GM19397 (cell line): Measurements from ENCODE around the gene PECR.
"Not testable (repeated sequence)": the region's sequence is repeated elsewhere in the genome, so short reads cannot be mapped to it uniquely, and the experiment has no call there.

Experiments
- ATAC-seq: cut with Tn5 transposase; IDR thresholded peaks from one replicate; pipeline ENCODE4 v1.9.1; 2021; ENCODE audit warnings: mild to moderate bottlenecking, moderate library complexity; ENCODE audit not compliant: unreplicated experiment

PECR gene

DNA sequence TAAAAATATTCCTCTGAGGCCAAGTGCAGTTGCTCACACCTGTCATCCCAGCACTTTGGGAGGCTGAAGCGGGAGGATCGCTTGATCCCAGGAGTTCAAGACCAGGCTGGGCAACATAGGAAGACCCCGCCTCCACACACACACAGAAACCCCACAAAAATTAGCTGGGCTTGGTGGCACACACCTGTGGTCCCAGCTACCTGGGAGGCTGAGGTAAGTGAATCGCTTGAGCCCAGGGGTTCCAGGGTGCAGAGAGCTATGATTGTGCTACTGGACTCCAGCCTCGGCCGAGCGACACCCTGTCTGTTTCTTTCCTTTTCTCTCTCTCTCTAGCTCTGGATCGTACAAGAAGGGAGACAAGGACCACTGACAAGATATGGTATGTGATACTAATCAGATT is 25.7 kb upstream of the PECR start:
- no peak for ATAC-seq

DNA sequence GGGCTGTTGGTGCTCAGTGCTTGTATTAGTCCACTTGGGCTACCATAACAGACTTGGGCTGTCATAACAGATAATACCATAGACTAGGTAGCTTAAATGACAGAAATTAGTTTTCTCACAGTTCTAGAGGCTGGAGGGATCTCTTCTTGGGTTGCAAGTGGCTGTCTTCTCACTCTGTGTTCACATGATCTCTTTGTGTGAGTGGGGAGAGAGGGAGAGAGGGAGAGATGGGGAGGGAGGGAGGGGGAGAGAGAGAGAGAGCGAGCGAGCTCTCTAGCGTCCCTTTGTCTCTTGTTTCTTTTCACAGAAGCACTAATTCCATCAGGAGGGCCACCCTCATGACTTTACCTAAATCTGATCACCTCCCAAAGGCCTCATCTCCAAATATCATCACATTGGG is 23.1 kb upstream of the PECR start:
- ATAC-seq: no peak

DNA sequence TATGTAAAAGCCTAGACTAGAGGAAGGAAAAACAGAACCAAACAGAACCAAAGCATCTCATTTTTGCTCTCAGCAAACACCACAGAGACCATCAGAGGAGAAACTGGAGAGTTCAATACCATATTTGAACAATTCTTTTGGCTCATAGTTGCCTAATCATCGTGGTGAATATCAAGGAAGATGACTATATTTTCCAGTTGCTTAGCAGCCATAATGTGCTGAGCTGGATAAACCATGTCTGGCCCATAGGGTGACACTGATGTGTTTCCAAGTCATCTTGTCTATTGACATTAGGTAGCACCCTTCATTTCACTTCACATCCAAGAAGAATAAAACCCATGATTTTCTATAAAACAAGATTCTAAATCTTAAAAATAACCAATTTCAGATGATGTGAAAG is 21.6 kb upstream of the PECR start:
- ATAC-seq: no peak

DNA sequence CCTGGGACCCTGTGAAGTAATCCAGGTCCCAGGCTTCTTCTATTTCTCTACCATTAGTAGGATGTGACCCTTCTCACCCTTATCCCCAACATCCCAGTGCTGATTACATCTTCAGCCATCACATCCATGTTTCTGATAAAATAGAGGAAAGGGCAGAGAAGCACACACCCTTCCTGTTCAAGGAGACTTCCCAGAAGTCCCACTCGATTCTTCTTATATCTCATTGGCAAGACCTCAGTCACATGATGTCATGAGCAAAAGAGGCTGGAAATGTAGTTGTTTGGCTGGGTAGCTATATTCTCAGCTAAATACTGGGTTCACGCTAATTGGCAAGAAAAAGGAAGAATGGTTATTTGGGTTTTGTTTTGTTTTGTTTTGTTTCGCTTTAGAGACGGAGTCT is 19.5 kb upstream of the PECR start:
- ATAC-seq: no peak

DNA sequence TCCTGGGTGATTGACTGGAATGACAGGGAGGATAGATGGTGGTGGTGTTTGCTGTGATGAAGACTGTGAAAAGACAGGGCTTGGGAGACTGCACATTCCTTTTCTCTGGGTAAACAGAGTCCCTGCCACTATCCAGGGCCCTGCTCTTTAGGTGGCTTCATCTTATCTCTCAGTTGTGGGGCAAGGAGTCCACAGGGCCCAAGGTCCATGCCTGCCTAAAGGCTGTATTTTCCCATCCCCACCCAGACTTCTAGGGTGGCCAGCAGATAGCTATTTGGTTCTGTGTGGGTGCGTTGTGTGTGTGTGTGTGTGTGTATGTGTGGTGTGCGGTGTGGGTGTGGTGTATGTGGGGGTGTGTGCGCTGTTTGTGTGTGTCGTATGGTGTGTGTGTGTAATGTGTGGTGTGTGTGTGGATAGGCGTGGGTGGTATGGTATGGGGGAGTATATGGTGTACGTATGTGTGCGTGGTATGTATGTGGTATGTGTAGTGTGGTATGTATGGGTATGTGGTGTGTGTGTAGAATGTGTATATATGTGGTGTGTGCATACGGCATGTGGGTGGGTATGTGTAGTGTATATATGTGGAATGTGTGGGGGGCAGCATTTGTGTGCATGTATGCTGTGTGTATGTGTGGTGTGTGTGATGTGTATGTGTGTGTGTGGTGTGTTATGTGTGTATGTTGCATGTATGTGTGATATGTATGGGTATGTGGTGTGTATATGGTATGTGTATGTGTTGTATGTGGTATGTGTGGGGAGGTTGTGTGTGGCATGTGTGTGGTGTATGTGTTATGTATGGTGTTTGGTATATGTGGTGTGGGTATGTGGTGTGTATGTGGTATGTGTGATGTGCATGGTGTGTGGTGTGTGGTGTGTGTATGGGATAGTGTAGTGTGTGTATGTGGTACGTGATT is 17.1 kb upstream of the PECR start:
- no peak for ATAC-seq

DNA sequence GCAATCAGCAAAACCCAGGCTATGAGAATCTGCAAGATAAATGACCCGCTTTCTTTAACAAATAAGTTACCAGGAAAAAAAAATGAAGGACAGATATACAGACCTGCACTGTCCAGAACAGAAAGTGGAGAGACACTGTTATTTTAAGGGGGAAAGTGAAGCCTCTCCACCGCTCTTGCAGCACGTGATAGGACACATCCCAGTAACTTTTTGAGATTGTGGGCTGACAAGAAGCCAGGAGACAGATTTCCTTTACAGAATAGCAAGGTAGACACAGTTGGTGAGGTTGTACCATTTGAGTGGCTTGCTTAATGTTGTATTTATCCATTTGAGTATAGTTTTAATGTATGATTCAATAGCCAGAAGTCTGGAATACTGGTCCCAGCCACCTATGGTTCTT is 13.1 kb upstream of the PECR start:
- ATAC-seq: no peak

DNA sequence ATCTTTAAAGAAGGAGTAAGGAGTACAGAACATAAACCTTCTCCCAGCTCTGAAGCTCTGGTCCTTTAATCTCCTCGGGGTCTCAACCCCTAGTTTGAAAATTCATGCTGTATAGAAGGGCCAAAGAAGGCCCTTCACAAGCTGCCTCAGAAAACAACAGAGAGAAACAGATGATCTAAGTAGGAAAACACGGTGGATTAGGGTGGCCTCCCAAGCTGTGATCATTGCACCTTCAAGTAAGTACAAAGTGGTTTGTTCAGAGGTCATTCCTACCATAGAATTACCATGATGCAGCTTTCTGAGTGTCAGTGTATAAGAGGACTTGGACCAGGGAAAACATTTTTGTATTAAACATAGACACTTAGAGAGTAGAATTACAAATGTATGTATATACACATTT is 11.0 kb upstream of the PECR start:
- no peak for ATAC-seq

DNA sequence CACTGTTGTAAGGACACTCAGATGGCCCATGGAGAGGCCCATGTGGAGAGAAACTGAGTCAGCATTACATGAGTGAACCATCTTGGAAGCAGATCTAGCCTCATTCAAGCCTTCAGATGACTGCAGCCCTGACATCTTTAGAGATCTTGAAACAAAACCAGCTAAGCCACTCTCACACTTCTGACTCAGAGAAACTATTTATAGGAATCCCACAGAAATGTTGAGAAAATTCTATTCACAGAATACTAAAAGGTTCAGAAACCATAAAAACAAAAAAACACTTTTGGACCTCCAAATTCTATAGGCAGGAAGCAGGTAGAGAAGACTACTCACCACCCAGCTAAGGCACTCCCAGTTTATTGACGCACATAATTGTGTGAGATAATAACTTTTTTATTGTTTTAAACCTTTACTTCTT is 8.8 kb upstream of the PECR start:
- no peak for ATAC-seq

DNA sequence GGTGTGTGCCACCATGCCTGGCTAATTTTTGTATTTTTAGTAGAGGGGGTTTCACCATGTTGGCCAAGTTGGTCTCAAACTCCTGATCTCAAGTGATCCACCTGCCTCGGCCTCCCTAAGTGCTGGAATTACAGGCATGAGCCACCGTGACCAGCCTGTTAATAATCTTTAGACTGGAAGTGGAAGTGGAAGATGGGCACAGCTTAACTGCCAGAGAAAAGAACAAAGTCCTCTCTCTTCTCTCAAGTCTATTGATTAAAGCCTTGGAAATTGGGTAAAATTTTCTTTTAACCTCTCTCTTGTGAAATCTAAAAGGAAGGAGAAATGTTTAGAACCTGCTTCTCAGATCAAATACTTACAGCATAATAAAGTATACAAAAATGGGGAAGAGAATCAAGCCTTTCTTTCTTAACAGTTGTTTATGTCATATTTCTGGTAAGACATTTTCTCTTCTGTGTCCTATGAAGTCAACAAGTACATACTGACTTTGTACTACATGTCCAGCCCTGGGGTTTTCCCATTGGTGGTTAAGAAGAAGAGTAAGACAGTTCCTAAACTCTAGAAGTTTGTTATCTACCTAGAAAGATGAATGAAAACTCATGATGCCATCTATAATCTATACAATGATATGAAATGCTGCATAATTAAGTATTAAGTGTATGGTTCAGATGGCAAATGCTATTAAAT is 4.7 kb upstream of the PECR start:
- ATAC-seq: no peak

DNA sequence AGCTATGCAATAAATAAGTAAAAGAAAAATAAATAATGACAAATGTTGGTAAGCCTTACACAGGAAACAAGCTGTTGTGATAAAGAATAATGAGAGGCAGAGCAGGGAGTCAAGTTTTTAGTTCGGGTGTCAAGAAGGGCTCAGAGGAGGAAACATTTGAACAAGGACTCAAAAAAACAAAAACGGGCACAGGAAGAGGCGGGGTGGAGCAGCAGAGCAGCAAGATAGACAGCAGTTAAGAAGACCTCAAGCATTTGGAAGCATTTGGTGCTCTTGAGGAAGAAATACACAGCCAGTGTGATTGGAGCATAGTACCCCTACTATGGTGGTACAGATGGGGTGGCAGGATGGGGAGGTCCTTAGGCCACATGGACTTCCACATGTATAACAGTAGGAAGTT is 2.9 kb upstream of the PECR start:
- no peak for ATAC-seq

DNA sequence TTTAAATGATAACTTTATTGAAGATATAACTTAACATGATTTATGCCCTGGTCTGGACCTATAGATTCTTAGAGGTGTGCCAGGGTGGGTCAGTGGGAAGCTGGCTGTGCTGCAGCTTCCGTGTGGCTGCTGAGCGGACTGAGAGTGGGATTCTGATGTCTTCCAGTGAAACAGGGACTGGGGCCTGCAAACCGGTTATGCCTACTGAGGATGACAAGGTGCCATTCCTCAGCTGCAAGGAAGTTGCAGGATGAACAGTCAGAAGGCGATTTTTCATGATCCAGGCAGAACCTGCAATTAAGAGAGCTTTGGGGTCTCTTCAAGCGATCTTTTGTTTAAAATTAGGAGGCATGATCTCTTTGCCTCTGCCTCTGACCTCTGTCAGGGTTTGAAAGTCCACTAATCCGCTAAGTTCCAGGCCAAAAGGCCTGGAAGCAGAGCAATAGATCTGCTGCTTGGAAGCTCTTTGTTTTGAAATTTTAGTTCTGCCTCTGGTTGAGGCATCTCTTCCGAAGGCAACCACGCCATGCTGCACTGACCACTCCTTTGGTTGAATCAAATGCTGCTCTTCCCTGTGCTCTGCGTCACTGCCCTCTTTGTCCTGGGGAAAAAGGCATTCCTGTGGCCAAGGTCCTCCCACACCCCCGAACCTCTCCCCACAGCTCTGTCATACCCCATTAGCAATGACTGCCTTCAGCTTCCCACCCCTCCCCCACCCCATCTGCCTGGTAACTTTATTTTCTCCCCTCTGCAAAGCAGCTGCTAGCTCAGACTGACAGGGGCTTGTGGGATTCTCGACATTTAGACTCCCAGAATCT is 2.1 kb upstream of the PECR start:
- ATAC-seq: no peak

DNA sequence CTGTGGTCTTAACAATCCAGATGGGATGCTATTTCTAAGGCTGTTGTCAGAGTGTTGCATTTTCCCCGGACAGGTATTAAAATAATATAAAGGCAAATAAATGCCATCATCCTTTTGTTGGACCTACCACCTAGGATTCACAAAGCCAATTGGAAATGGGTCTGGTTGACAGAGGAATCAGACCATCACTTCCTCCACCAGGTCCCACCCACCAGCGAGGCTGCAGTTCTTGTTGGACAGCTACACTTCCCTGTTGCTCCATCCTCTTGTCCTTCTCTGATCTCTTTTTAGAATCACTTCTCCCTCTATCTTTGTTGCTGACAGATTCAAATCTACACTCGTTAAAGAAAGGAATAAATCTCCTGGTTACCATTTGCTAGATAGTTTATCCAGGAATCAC is 1.2 kb upstream of the PECR start:
- ATAC-seq: no peak

DNA sequence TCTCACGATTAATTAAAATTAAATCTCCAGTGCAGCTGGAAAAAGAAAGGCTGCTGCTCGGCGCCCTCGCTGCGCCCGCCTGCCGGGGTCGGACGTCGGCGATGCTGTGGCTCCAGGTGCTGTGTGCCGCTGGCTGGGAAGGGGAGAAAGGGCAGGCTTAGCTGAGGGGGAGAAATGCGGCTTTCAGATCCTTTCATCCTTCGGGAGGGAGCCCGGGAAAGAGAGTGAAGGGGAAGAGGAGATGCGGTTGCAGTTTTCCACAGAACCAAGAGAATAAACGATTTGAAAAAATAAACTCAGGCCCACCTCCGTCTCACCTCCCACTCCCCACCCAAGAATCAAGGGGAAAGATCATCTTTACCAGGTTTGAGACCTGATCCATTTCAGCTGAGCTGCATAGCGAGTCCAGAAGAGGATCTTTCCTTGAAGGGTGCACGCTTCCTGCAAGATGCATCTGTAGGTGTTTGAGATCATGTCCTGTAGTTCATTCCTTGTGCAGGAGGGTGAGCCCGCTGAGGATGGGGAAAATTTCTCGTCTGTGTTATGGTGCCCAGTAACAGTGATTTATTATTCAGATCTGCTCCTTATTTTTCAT is 605 bp upstream of the PECR start:
- ATAC-seq: no peak

DNA sequence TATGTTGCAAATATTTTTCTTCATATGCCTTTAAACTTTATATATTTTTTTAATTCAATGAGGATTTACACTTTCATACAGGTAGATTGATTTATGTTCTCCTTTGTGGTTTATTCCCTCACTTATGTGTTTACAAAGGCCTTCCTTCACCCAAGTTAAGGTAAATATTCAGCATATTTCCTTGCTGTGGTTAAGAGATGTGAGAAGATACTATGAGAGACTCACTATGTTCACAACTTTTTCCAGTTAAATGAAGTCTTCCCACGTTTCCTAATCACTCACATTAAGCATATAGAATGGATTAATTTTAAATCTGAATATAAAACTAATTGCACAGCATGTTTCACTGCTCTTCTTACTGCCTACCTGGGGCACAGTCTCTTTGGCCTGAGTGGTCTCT is 597 bp downstream of the PECR start:
- no peak for ATAC-seq

DNA sequence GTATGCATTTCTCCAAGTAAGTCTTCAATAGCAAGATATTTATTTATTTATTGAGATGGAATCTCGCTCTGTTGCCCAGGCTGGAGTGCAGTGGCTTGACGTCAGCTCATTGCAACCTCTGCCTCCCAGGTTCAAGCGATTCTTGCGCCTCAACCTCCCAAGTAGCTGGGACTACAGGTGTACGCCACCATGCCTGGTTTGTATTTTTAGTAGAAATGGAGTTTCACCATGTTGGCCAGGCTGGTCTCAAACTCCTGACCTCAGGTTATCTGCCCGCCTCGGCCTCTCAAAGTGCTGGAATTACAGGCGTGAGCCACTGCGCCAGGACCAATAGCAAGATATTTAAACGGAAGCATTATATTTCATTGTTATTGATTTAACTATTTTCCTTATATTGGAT is 1.6 kb downstream of the PECR start:
- not testable (repeated sequence) for ATAC-seq

DNA sequence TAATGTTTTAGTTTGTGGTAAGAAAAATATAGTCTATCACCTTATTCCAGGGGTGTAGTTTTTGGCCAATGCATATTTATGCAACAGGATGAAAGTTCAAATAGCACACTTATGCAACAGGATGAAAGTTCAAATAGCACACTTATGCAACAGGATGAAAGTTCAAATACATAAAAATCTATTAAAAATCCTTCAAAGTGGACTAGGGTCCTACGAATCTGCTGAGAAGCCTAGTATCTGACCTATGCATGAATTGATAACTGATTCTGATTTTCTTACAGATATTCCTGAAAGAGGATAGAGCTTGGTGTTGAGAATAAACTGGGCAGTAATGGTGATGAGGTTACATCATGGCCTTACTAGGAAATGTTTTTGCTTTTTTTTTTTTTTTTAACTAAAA is 2.8 kb downstream of the PECR start:
- no peak for ATAC-seq

DNA sequence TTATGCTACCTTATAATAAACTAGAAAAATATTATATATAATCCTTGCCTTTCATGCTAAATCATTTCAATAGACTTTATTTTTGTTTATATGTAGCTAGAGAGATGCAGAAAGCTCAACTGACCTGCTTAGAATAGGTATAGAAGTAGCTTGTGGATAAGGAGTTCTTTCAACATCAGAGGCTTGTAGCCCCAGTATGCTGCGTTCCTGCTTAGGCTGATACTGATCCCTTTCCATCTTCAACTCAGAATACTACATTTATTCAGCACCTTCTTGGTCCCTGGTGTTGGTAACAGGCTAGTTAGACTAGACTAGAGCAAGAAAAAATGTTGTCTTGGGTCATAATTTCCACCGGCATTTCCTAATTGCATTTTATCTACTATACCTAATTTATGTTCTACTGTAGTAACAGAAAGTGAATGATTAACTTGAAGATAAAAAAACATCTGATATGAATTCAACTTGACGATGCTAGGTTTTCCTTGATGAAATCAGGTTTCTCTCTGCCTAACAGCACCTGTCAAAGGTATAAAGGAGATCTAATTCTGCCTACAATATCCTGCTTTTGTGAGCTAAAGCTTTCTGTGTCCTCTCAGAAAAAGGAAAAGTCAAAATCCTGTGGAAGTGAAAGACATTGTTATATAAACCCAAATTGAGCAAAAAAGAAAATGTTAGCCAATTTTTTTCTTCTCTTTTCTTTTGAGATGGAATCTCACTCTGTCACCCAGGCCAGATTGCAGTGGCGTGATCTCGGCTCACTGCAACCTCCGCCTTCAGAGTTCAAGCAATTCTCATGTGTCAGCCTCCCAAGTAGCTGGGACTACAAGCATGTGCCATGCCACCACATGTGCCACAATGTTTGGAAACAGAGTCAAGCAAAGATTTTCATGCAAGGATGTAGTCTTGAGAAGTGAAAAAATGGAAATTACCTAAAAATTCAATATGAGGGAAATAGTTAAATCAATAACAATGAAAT is 5.8 kb downstream of the PECR start:
- ATAC-seq: no peak

DNA sequence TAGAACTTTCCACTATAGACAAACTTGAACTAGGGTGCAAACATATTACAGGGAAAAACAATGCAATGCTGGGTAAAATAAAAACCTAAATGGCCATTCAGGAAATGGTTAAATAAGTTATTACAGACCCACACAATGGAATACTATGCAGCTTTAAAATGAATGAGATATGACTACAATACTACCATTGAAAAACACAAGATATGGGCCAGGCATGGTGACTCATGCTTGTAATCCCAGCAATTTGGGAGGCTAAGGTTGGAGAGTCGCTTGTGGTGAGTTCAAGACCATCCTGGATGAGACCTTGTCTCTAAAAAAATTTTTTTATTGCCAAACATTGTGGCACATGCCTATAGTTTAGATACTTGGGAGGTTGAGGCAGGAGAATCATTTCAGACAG is 6.8 kb downstream of the PECR start:
- ATAC-seq: no peak

DNA sequence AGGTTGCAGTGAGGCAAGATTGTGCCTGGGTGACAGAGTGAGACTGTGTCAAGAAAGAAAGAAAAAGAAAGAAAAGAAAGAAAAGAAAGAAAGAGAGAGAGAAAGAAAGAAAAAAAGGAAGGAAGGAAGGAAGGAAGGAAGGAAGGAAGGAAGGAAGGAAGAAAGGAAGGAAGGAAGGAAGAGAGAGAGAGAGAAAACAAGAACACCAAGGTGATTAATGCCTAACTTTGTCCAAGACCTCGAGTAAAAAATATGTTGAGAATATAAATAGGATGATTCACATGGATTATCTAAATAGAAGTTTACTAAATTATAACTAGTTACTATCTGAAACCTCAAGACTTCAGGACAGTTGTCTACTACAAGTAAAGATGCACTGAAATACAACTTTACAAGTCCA is 7.2 kb downstream of the PECR start:
- ATAC-seq: no peak

DNA sequence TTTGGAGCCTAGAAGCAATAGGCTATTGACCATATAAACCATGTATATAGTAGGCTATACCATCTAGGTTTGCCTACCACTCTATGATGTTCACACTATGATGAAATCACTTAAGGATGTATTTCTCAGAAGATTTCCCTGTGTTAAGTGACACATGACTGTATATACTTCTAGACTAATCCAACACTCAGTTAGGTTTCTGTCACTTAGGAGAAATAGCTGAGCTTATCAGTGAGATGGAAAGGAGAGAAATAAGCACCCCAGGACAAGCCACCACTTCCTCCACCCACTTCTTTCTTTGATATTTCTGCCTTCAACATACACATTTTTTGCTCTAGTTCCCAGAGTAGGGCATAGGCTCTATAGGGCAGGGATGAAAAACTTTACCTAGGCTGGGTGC is 7.8 kb downstream of the PECR start:
- ATAC-seq: no peak
